ENCODE measurements around the gene FGD4. TPM values are rescaled to one million over a fixed set of nuclear protein-coding genes. Genes with fewer than 3 reads are reported as not detected.

FGD4 gene
- total RNA-seq, 6 experiments from 2014 or later, result 1.9 to 5.6 (median 4.8) TPM

GRCh38 chr12:32596030-32596429 is 196.7 kb downstream of the FGD4 start:
- TF ChIP-seq CTCF (IDR thresholded peaks at IDR 0.05), result no peak
- no peak overlapping the region for H3K27ac Mint-ChIP-seq
- no peaks in the 10 kb centered on the region for H3K9me3 Mint-ChIP-seq
- DNase-seq, result no peak
- H3K36me3 Mint-ChIP-seq (ENCODE audit: low read depth), result no peaks in the 10 kb centered on the region
- peaks cover 3% of the 10 kb centered on the region; the same call in 1 of the 2 replicates for H3K27me3 Mint-ChIP-seq (ENCODE audit: insufficient read depth)
- H3K4me3 Mint-ChIP-seq, result no peak overlapping the region
- H3K4me1 Mint-ChIP-seq (ENCODE audit: low read depth), result peaks cover 18% of the 10 kb centered on the region

GRCh38 chr12:32598688-32599087 is 199.3 kb downstream of the FGD4 start:
- H3K27me3 Mint-ChIP-seq (ENCODE audit: insufficient read depth), result no peaks in the 10 kb centered on the region
- no peak overlapping the region for H3K4me3 Mint-ChIP-seq
- peaks cover 11% of the 10 kb centered on the region for H3K4me1 Mint-ChIP-seq (ENCODE audit: low read depth)
- no peaks in the 10 kb centered on the region for H3K36me3 Mint-ChIP-seq (ENCODE audit: low read depth)
- DNase-seq, result no peak
- H3K27ac Mint-ChIP-seq, result no peak overlapping the region
- no peaks in the 10 kb centered on the region for H3K9me3 Mint-ChIP-seq
- TF ChIP-seq CTCF (IDR thresholded peaks at IDR 0.05), result no peak

- H3K27me3 Mint-ChIP-seq (ENCODE audit: insufficient read depth), result no peaks in the 10 kb centered on the region
- TF ChIP-seq CTCF (IDR thresholded peaks at IDR 0.05), result no peak
- no peak overlapping the region for H3K4me3 Mint-ChIP-seq
- H3K4me1 Mint-ChIP-seq (ENCODE audit: low read depth), result peaks cover 15% of the 10 kb centered on the region
- H3K9me3 Mint-ChIP-seq, result no peaks in the 10 kb centered on the region
- H3K36me3 Mint-ChIP-seq (ENCODE audit: low read depth), result no peaks in the 10 kb centered on the region; the same call in 1 of the 2 replicates
- DNase-seq, result no peak
- H3K27ac Mint-ChIP-seq, result no peak overlapping the region
Observed at GRCh38 chr12:32600681-32601080, 201.3 kb downstream of the FGD4 start.

- DNase-seq, result no peak
- Mint-ChIP-seq H3K9me3 (no peaks in the 10 kb centered on the region), H3K27ac (no peak overlapping the region), H3K4me1 (ENCODE audit: low read depth) (peaks cover 15% of the 10 kb centered on the region), H3K36me3 (ENCODE audit: low read depth) (no peaks in the 10 kb centered on the region; the same call in 1 of the 2 replicates), H3K4me3 (no peak overlapping the region), H3K27me3 (ENCODE audit: insufficient read depth) (no peaks in the 10 kb centered on the region)
- TF ChIP-seq CTCF (IDR thresholded peaks at IDR 0.05), result no peak
Observed at GRCh38 chr12:32603071-32603470, 203.7 kb downstream of the FGD4 start.

- Mint-ChIP-seq H3K27me3 (ENCODE audit: insufficient read depth) (no peaks in the 10 kb centered on the region), H3K4me1 (ENCODE audit: low read depth) (peaks cover 15% of the 10 kb centered on the region), H3K9me3 (no peaks in the 10 kb centered on the region), H3K27ac (no peak overlapping the region; the same call in 1 of the 2 replicates), H3K4me3 (no peak overlapping the region), H3K36me3 (ENCODE audit: low read depth) (no peaks in the 10 kb centered on the region; the same call in 1 of the 2 replicates)
- peak; percentile 4 for DNase-seq
- no peak for TF ChIP-seq CTCF (IDR thresholded peaks at IDR 0.05)
Observed at GRCh38 chr12:32603858-32604257, 204.5 kb downstream of the FGD4 start.

- H3K27ac Mint-ChIP-seq, result no peak overlapping the region
- H3K4me1 Mint-ChIP-seq (ENCODE audit: low read depth), result peaks cover 15% of the 10 kb centered on the region
- no peak for TF ChIP-seq CTCF (IDR thresholded peaks at IDR 0.05)
- no peak overlapping the region for H3K4me3 Mint-ChIP-seq
- no peak for DNase-seq
- no peaks in the 10 kb centered on the region; the same call in 1 of the 2 replicates for H3K36me3 Mint-ChIP-seq (ENCODE audit: low read depth)
- no peaks in the 10 kb centered on the region for H3K9me3 Mint-ChIP-seq
- H3K27me3 Mint-ChIP-seq (ENCODE audit: insufficient read depth), result no peaks in the 10 kb centered on the region; the same call in none of the 2 replicates
Observed at GRCh38 chr12:32604565-32604964, 205.2 kb downstream of the FGD4 start.
